Stimulated activated naive CD4-positive, alpha-beta T cell treated with Interleukin-2 at 50 U/mL for 16 hours (primary cell): ENCODE measurements around the gene LMNA.
"Not testable (repeated sequence)": the region's sequence is repeated elsewhere in the genome, so short reads cannot be mapped to it uniquely, and the experiment has no call there.

Experiments
- DNase-seq: peaks from one replicate; lab custom pipeline; 2025; lab: John Stamatoyannopoulos, UW

Gene LMNA

GRCh38 chr1:156164125-156164831 is 49.8 kb downstream of the LMNA start:
- DNase-seq: no peak

- DNase-seq: no peak
These were observed 50.6 kb downstream of the LMNA start for GRCh38 chr1:156165083-156165482.

- no peak for DNase-seq
These were observed 53.0 kb downstream of the LMNA start for GRCh38 chr1:156167536-156167935.

- no peak for DNase-seq
These were observed 58.4 kb downstream of the LMNA start for GRCh38 chr1:156172696-156173470.

- DNase-seq: no peak
These were observed 62.2 kb downstream of the LMNA start for GRCh38 chr1:156176610-156177210.

- no peak for DNase-seq
These were observed 63.6 kb downstream of the LMNA start for GRCh38 chr1:156177919-156178654.

- no peak for DNase-seq
These were observed 66.0 kb downstream of the LMNA start for GRCh38 chr1:156180471-156180870.

GRCh38 chr1:156181391-156181924 is 66.9 kb downstream of the LMNA start:
- not testable (repeated sequence) for DNase-seq

GRCh38 chr1:156182010-156182779 is 67.7 kb downstream of the LMNA start:
- DNase-seq: not testable (repeated sequence)

- DNase-seq: not testable (repeated sequence)
These were observed 72.1 kb downstream of the LMNA start for GRCh38 chr1:156186347-156187177.
